ENCODE measurements around the gene COL9A3.

COL9A3 gene

DNA sequence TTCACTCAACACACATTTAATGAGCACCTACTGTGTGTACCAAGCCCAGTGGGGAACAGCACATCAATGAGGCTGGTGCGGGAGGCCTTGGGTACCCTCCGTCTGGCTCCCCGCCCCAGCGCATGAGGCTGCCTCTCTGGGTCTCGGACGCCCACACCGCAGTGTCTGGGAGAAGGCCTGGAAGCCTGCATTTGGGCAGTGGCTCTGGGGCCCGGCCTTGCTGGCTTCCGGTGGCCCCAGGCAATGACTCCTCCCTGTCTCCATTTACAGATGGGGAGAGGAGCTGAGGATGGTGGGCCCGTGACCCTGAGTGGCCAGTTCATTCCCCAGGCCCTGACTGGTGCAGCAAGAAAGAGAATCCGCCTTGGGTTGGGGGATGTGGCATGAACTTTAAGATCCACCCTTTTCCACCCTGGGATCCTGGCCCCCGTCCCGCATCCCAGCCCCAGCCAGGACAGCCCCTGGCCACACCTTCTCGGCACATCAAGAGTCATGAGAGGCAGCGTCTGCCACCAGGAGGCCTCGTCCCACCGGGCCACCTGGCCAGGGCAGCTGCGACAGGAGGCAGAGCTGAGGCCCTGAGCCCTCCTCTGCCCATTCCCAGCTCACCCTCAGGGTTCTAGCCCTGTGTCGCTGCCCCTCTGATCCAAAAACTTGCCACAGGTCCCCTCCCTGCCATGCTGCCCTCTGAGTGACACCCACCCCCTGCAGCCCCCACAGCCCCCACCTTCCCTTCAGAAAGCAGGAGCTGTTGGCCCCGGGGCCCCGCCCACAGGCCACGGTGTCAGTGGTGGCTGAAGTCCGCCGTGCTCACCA, 38.0 kb upstream of the COL9A3 start:
- DNase-seq: no peak

DNA sequence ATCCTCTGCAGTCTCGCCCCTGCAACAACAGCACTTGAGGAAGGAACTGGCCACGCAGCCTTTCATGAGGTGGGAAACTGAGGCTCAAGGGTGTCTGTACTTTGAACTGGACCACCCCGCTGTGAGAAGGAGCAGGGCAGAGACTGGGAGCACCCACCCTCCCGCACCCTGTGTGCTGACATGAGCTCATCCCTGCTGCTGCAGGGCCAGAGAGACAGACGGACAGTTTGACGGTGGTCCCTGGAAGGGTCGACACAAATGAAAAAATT, 37.5 kb upstream of the COL9A3 start:
- no peak for DNase-seq

DNA sequence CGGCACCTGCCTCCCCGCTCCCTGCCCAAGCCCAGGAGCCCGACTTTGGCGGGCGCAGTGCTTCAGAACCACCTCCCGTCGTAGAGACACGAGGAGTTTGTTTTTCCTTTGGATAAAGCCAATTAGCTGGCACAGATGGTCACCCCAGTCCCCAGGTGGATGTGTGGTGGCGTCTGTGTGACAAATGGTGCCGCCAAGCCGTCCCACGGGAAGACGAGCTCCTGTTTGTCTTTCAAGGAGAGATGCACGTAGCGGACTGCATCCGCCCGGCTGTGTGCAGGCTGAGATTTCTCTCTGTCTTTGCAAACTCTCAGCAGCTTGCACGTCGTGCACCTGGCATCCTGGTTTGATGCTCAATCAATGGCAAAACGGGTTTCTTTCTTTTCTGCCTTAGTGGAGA, 36.6 kb upstream of the COL9A3 start:
- DNase-seq: no peak

GRCh38 chr20:62780696-62781095, 36.2 kb upstream of the COL9A3 start:
- no peak for DNase-seq

GRCh38 chr20:62782149-62782892, 34.5 kb upstream of the COL9A3 start:
- no peak for DNase-seq

- no peak for DNase-seq
Observed at GRCh38 chr20:62782893-62783278, 34.0 kb upstream of the COL9A3 start.

GRCh38 chr20:62784497-62784896, 32.4 kb upstream of the COL9A3 start:
- DNase-seq: no peak

DNA sequence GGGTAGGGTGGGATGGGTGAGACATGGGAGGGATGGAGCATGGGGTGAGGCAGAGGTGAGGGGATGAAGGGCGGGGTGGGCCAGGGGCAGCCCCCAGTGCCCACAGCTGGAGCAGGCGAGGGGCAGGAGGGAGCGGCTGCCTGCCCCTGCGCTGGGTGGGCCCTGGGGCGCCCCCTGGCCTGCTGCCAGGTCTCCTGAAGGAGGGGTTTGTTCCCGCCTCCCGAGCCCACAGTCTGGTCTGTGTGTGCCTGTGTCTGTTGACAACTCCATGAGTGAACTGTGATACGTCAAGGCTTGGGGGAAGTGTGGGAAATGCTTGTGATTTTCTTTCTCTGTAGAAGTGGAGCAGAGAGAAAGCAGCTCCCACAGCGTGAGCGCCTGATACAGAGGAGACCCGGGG, 31.5 kb upstream of the COL9A3 start:
- no peak for DNase-seq

- DNase-seq: no peak
Observed at GRCh38 chr20:62786157-62786556, 30.7 kb upstream of the COL9A3 start.

- DNase-seq: no peak
Observed at GRCh38 chr20:62787321-62787720, 29.5 kb upstream of the COL9A3 start.

DNA sequence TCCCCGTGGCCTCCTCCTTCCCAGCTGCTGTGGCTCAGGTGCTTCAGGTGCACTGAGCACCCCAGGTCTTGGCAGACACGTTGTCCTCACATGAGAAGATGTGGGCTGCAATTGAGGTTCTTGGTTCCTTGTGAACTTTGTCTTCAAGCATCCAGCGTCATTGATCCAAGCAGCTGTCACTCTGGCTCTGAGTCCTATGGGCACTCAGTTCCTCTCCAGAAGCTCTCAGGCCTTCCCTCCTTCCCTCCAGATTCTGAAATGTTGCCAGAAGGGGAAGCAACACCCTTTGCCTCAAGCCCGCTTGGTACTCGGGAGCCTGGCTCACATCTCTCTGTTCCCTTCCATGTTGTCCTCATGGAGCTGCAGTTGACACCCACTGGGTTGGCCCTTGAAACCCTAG, 29.0 kb upstream of the COL9A3 start:
- no peak for DNase-seq

DNA sequence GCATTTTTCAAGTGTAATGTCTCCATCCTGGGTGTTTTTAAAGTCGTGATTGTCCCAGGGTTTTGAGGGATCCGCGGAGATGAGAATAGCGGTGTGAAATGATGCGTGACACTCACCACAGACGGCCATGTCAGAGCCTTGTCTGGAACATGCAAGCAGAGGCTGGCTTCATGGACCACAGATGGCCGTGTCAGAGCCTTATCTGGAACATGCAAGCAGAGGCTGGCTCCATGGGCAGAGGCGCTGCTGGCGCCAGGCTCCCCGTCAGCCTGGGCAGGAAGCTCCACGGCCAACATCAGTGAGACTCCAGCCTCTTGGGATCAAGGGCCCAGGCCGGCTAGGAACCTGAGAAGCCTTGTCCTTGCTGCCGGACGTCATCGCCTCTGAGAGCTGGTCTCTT, 28.2 kb upstream of the COL9A3 start:
- no peak for DNase-seq

- no peak for DNase-seq
Observed at GRCh38 chr20:62790075-62790474, 26.8 kb upstream of the COL9A3 start.

DNA sequence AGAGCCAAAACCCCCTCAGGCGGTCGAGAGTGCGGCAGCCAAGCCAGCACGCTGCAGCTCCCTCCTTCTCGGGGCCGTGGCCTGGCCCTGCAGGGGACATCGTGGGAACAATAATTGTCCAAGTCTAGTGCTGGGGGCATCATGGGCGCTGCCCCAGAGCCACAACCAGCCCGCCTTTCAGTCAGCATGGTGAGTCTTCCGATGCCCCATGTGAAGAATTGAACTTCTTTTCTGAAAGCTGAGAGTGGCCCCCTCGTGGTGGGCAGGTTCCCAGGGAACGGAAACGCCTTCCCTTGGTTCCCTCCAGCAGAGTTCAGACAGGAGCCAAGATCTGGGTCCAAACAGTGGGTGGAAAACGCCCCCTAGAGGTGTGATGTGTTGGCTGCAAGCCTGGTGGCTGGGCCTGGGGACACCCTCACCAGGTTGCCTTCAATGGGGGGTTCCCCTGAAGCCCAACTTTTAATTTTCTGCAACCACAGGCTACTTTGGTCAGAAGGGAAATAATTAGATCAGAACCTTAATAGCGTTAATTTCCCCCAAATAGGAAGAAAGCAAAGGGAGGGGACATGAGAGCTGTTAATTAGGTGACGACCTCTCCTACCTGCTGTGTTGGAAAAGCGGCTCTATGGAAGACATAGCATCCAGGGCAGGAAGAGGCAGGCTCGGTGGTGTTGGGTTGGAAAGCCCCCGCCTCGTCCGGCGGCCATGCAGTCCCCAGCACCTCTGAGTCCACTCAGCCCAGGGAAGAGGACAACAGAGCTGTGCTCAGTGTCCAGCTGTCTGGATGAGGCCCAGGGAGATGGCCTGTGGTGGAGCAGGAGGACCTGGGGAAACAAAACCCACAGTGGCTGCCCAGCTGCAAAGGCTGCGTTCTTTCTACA, 25.3 kb upstream of the COL9A3 start:
- peak; percentile 67 for DNase-seq

- DNase-seq: no peak
Observed at GRCh38 chr20:62792182-62792939, 24.5 kb upstream of the COL9A3 start.

- no peak for DNase-seq
Observed at GRCh38 chr20:62792940-62793756, 23.7 kb upstream of the COL9A3 start.

- DNase-seq: no peak
Observed at GRCh38 chr20:62793757-62794006, 23.2 kb upstream of the COL9A3 start.

DNA sequence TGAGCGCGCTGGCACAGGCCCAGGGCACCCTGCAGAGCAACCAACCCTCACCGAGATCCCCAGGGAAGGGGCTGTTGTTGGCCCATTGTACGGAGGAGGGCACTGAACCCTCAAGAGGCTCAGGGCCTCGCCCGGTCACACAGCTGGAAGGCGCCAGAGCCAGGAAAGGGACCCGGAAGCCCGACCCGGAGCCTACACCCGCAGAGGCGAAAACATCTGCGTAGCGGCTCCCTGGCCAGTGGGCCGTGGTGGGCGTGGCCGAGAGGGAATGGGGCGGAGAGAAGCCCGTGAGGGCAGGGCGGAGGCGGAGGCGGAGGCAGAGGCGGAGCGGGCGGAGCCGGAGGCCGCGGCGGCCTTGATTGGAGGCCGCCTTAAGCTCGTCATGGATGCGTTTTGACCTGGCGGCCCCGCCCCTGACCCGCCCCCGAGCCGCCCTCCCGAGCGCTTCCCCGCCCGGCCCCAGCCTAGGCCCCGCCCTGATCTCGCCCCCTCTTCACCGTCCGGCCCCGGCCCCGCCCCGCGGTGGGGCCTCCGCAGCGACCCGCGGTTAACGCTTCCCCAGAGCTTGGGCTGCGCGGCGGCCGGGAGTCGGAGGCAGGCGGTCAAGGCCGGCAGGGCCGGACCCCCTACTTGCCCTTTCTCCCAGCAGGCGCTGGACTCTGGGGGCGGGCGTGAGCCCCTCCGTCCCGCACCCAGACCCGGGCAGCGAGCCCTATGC, 22.7 kb upstream of the COL9A3 start:
- peak; percentile 87 for DNase-seq

DNA sequence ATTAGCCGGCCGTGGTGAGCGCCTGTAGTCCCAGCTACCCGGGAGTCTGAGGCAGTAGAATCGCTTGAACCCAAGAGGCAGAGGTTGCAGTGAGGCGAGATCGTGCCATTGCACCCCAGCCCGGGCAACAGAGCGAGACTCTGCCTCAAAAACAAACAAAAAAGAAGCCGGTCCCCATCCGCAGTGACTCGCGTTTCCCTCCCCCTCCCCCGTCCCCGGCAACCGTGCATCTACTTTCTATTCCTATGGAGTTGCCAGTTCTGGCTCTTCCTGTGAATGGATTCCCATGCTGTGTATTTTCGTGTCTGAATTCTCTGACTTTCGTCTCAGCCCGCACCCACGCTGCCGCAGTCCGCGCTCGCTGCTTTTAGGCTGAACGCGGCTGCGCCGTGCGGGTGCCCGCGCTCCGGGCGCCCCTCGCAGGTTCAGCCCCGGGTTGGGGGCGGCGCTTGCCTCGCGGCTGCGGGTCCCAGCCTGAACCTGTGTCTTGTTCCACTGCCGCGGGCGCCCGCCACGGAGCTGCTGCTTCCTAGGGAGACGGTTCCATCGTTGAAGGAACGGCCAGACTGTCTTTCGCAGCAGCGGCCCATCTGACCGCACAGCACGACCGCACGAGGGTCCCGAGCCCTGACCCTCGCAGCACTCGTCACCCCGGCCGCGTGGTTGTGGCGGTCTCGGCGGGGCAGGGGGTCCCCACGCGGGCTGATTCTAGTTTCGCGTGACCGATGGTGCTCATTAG, 21.7 kb upstream of the COL9A3 start:
- peak; percentile 59 for DNase-seq

DNA sequence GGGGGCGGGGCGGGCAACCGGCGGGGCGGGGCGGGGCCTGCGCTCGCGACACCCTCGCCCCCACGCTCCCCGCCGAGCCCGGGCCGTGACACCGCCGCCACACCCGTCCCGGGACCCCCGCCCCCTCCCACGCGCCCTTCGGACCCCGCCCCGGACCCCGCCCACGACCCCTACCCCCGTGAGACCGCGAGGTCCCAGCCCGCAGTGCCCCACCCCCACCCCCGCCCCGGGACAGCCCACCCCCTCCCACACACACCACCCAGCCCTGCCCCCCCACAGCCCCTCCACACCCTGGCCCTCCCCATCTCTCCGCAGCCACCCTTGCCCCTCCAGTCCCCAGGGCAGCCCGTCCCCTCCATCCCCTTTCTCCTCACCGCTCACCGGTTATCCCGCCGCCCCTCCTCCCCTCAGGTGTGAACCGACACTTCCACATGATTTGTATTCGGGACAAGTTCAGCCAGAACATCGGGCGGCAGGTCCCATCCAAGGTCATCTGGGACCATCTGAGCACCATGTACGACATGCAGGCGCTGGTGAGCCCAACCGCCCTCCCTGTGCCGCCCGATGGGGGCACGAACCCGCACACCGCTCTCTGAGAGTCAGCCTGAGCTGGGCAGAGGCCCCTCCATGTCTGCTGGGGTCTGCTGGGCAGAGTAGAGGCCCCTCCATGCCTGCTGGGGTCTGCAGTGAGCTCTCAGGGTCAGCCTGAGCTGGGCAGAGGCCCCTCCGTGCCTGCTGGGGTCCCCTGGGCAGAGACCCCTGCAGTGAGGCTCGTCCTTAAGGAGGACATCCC, 20.0 kb upstream of the COL9A3 start:
- no peak for DNase-seq
